ENCODE data around the gene JAM2. TPM values are rescaled to one million over a fixed set of nuclear protein-coding genes. Genes with fewer than 3 reads are reported as not detected.
"Not testable (repeated sequence)": the region's sequence is repeated elsewhere in the genome, so short reads cannot be mapped to it uniquely, and the experiment has no call there.

JAM2 gene
- total RNA-seq, 4 donors from 2014 or later = 2.3 to 6.1 (median 3.7) TPM

- ATAC-seq = no peak
- DNase-seq = no peak
- no peaks in the 10 kb centered on the region for H3K27me3 ChIP-seq
- in situ Hi-C loops (cut with MboI; ENCODE audit: low sequenced_read_pairs in 4 of 4) = no loop called here
- TF ChIP-seq, protein P1, sequence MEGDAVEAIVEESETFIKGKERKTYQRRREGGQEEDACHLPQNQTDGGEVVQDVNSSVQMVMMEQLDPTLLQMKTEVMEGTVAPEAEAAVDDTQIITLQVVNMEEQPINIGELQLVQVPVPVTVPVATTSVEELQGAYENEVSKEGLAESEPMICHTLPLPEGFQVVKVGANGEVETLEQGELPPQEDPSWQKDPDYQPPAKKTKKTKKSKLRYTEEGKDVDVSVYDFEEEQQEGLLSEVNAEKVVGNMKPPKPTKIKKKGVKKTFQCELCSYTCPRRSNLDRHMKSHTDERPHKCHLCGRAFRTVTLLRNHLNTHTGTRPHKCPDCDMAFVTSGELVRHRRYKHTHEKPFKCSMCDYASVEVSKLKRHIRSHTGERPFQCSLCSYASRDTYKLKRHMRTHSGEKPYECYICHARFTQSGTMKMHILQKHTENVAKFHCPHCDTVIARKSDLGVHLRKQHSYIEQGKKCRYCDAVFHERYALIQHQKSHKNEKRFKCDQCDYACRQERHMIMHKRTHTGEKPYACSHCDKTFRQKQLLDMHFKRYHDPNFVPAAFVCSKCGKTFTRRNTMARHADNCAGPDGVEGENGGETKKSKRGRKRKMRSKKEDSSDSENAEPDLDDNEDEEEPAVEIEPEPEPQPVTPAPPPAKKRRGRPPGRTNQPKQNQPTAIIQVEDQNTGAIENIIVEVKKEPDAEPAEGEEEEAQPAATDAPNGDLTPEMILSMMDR (IDR thresholded peaks at IDR 0.05 in 4 of 5, conservative IDR thresholded peaks at IDR 0.05 in 1 of 5) = no peak
- TF ChIP-seq POLR2A (IDR thresholded peaks at IDR 0.05) = no peak
- H3K4me3 ChIP-seq = no peak overlapping the region
- no peak overlapping the region for H3K27ac ChIP-seq
- H3K9me3 ChIP-seq = no peaks in the 10 kb centered on the region
- peaks cover 0 to 5% of the 10 kb centered on the region in 2 donors for H3K4me1 ChIP-seq
- H3K36me3 ChIP-seq = no peaks in the 10 kb centered on the region
- intact Hi-C loops (cut with DNase I; ENCODE audit: low total_unique reads) = no loop called here
Measured at GRCh38 chr21:25682382-25682781, 43.3 kb downstream of the JAM2 start.

DNA sequence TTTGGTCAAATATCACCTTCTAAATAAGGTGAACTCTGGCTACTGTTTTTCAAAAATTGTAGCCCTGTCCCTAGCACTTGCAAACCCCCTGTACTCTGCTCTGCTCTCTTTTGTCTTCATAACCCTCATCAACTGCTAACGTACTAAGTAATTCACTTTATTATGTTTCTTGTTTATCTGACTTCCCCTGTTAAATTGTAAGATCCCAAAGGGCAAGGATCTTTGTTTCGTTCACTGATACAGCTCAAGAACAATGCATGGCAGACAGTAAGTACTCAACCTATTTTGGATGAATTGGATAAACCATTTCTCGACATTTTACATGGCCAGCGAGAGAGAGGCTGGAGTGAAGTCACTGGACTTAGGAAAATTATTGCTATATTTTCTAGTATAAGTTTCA is 48.7 kb downstream of the JAM2 start:
- ATAC-seq = no peak

GRCh38 chr21:25688275-25689155 is 49.5 kb downstream of the JAM2 start:
- in situ Hi-C loops (cut with MboI; ENCODE audit: low sequenced_read_pairs in 4 of 4) = no loop called here

More for the DNA sequence above, 48.7 kb downstream of the JAM2 start:
- intact Hi-C loops (cut with DNase I; ENCODE audit: low total_unique reads) = no loop called here
- Histone ChIP-seq H3K4me3 (no peak overlapping the region), H3K27me3 (no peaks in the 10 kb centered on the region), H3K27ac (peak overlapping the region in 3 of 4 donors; percentile 51 to 66 (median 51)), H3K9me3 (no peaks in the 10 kb centered on the region), H3K36me3 (no peaks in the 10 kb centered on the region), H3K4me1 (peaks cover 0 to 9% of the 10 kb centered on the region in 2 donors)
- in situ Hi-C loops (cut with MboI; ENCODE audit: low sequenced_read_pairs in 4 of 4) = no loop called here
- no peak for TF ChIP-seq POLR2A (IDR thresholded peaks at IDR 0.05)
- DNase-seq = no peak

DNA sequence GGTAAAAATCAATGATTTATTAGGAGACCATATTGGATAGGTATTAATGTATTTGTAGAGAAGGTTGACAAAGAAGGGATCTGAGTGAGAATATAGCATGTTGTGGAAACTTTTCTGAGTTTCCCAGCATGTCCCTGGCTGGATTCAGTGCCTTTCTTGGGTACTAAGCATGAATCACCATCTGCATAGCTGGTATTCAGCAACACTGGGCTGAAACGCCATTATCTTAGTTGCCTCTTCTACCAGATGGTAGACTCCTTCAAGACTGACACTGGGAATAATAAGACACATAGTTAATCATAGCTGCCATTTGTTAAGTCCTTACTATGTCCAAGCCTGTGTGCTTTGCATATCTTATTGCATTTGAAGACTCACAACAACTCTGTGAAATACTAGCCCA is 50.2 kb downstream of the JAM2 start:
- DNase-seq (no peak), ATAC-seq (no peak)
- Histone ChIP-seq H3K27ac (peak overlapping the region in 2 of 4 donors; percentile 51 to 66), H3K36me3 (no peaks in the 10 kb centered on the region), H3K27me3 (no peaks in the 10 kb centered on the region), H3K4me3 (no peak overlapping the region), H3K9me3 (no peaks in the 10 kb centered on the region), H3K4me1 (peaks cover 0 to 9% of the 10 kb centered on the region in 2 donors)
- in situ Hi-C loops (cut with MboI; ENCODE audit: low sequenced_read_pairs in 4 of 4) = no loop called here
- TF ChIP-seq POLR2A (IDR thresholded peaks at IDR 0.05) = no peak
- TF ChIP-seq, protein P1 (IDR thresholded peaks at IDR 0.05 in 4 of 5, conservative IDR thresholded peaks at IDR 0.05 in 1 of 5) = no peak
- intact Hi-C loops (cut with DNase I; ENCODE audit: low total_unique reads) = no loop called here

More at GRCh38 chr21:25688275-25689155, 49.5 kb downstream of the JAM2 start:
- Histone ChIP-seq H3K36me3 (no peaks in the 10 kb centered on the region), H3K4me1 (peaks cover 0 to 9% of the 10 kb centered on the region in 2 donors), H3K4me3 (no peak overlapping the region), H3K27ac (peak overlapping the region in 3 of 4 donors; percentile 51 to 66 (median 51)), H3K27me3 (no peaks in the 10 kb centered on the region), H3K9me3 (no peaks in the 10 kb centered on the region)
- TF ChIP-seq POLR2A (IDR thresholded peaks at IDR 0.05) = no peak
- ATAC-seq (peak; percentile 18 to 62), DNase-seq (no peak)
- intact Hi-C loops (cut with DNase I; ENCODE audit: low total_unique reads) = no loop called here

DNA sequence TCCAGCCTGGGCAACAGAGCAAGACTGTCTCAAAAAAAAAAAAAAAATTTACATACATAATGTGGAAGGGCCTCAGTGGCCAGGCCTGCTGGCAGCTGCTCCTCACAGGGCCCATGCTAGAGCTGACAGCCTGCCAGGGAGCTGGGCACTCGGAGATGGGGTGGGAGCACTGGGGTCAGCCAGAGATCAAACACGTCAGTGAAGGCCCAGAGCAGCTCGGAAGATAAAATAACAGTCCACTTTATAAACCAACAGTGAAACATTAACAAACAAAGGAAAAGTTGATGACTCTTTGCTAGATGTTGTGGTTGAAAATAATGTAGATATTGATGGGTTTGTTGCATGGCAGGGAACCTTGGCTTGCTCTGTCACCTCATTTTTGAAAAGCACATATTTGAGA is 52.9 kb downstream of the JAM2 start:
- no peaks in the 10 kb centered on the region for H3K27me3 ChIP-seq
- DNase-seq (no peak), ATAC-seq (no peak)
- in situ Hi-C loops (cut with MboI; ENCODE audit: low sequenced_read_pairs in 4 of 4) = no loop called here
- no peaks in the 10 kb centered on the region for H3K9me3 ChIP-seq
- H3K4me3 ChIP-seq = no peak overlapping the region
- no peak overlapping the region for H3K27ac ChIP-seq
- no peak for TF ChIP-seq POLR2A (IDR thresholded peaks at IDR 0.05)
- TF ChIP-seq, protein P1 (IDR thresholded peaks at IDR 0.05 in 4 of 5, conservative IDR thresholded peaks at IDR 0.05 in 1 of 5) = no peak
- intact Hi-C loops (cut with DNase I; ENCODE audit: low total_unique reads) = no loop called here
- H3K4me1 ChIP-seq = peaks cover 0 to 9% of the 10 kb centered on the region in 2 donors
- H3K36me3 ChIP-seq = no peaks in the 10 kb centered on the region

- in situ Hi-C loops (cut with MboI; ENCODE audit: low sequenced_read_pairs in 4 of 4); H3K9me3 ChIP-seq; ATAC-seq; intact Hi-C loops (cut with DNase I; ENCODE audit: low total_unique reads); H3K4me1 ChIP-seq; DNase-seq; H3K27ac ChIP-seq; H3K27me3 ChIP-seq; H3K36me3 ChIP-seq; H3K4me3 ChIP-seq: not testable (repeated sequence)
Measured at GRCh38 chr21:25695461-25695860, 56.4 kb downstream of the JAM2 start.

Data from gastrocnemius medialis (tissue), 4 donors.